Inferior parietal cortex (tissue), 1 donor: ENCODE results near the gene FCHSD1.

ENCODE experiments used
- DNase-seq: peaks from one replicate; pipeline ENCODE4 v3.0.0-alpha.2; 2016; ENCODE audit errors: extremely low spot score

The FCHSD1 gene

GRCh38 chr5:141650851-141651727 lies at the start of gene FCHSD1:
TSS of gene FCHSD1 (minus strand) at chr5:141651418. CDS start at chr5:141651368, 50 bp downstream.
- peak; percentile 67 for DNase-seq

- no peak for DNase-seq
Measured at GRCh38 chr5:141697586-141697985, 46.4 kb upstream of the FCHSD1 start.

GRCh38 chr5:141696431-141696830 lies 45.2 kb upstream of the FCHSD1 start:
- DNase-seq = no peak

- DNase-seq = no peak
Measured at GRCh38 chr5:141695627-141696215, 44.5 kb upstream of the FCHSD1 start.

GRCh38 chr5:141694479-141694878 lies 43.3 kb upstream of the FCHSD1 start:
- no peak for DNase-seq

GRCh38 chr5:141692919-141693725 lies 41.9 kb upstream of the FCHSD1 start:
- peak; percentile 66 for DNase-seq

- DNase-seq = no peak
Measured at GRCh38 chr5:141692533-141692888, 41.3 kb upstream of the FCHSD1 start.

- DNase-seq = peak; percentile 90
Measured at GRCh38 chr5:141691867-141692532, 40.8 kb upstream of the FCHSD1 start.

GRCh38 chr5:141691286-141691866 lies 40.2 kb upstream of the FCHSD1 start:
- DNase-seq = no peak

GRCh38 chr5:141686648-141687416 lies 35.6 kb upstream of the FCHSD1 start:
- no peak for DNase-seq

- DNase-seq = no peak
Measured at GRCh38 chr5:141685591-141685990, 34.4 kb upstream of the FCHSD1 start.

GRCh38 chr5:141683596-141684141 lies 32.5 kb upstream of the FCHSD1 start:
- DNase-seq = no peak

- DNase-seq = no peak
Measured at GRCh38 chr5:141681695-141682641, 30.8 kb upstream of the FCHSD1 start, which contains the start of gene ARAP3. TSS of gene ARAP3 (minus strand) at chr5:141682230. CDS start at chr5:141680486, 1,744 bp downstream.

GRCh38 chr5:141681295-141681694 lies 30.1 kb upstream of the FCHSD1 start:
- no peak for DNase-seq

GRCh38 chr5:141680751-141681201 lies 29.6 kb upstream of the FCHSD1 start:
- DNase-seq = no peak

GRCh38 chr5:141680178-141680577 lies 29.0 kb upstream of the FCHSD1 start:
- DNase-seq = no peak

- no peak for DNase-seq
Measured at GRCh38 chr5:141677415-141677814, 26.2 kb upstream of the FCHSD1 start.

- no peak for DNase-seq
Measured at GRCh38 chr5:141675672-141676071, 24.5 kb upstream of the FCHSD1 start.

GRCh38 chr5:141674747-141675146 lies 23.5 kb upstream of the FCHSD1 start:
- DNase-seq = no peak
